Activated T-cell treated with anti-CD3 and anti-CD28 coated beads, Interleukin-2, amount 50 U/mL, for 48 hours (primary cell): ENCODE data around the gene ANAPC4.

Experiments
- DNase-seq, 2 experiments: peaks; one replicate each; pipeline ENCODE4 v3.0.0-alpha.2; 2020

ANAPC4 gene

DNA sequence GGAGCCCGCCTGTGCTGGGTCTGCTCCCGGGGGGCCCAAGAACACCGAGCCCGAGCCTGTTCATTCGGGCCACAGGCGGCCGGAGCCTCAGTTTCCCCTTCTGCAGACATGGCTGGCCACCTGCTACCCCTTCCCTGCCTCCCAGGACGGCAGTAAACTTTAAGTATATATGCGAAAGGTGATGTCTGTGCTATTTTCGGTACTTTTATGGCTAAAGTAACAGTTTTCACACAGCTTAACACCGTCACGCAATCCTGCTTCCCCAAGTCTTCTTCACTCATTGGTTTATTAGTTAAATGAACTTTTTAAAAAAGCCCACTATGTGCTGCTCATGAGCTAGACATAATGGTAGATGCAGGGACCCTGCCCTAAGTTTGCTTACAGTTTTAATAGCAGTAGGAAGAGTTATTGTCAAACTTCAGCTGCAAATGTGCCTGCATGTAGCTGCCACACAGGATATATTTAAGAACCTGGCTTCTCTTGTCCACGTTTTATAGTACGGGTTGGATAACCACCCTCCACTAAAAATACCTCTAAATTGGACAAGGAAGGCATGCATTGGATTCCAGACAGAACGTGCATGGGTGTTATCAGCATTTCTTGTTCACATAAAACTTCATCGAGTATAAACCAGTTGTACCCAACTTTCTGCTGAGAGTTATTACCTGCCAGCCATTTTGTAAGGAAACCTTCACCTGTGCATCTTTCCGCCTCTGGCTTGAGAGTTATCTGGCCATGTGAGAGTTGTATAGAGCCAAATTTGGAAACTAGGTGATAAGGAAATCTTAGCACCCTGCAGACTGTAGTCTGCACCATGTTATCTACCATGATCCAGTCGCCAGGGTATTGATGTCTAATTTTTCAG is 741 bp downstream of the ANAPC4 start:
- DNase-seq, result no peak

DNA sequence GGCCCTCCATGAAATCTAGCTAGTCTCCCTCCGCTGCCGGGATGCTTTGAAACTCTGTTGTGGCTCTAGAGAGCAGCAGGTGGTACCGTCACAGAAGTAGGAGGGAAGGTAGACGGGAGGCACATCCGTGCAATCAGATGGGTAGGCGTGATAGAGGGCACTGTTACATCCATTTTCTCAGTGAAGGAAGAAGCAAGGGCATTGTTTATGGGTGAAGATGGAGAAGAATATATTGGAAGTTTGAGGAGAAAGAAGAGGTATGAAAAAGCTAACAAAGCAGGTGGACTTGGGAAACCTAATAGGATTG is 1.3 kb downstream of the ANAPC4 start:
- no peak for DNase-seq

DNA sequence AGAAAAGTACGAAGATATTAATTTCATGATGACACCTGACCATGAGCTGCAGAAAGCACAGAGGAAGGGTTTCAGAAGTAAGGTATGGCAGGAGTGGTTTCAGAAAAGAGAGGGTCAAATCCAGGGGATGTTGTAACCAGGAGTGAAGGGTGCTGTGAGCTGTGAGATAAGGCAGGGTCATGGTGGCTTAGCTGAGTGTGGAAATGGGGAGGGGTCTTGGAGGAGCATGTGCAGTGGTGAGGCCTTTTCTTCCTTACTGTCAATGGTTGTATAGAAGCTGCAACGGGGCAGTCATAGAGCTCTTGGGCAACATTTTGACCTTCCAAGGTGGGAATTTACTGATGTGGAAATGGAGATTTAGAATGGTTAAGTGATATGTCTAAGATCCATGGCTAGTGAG is 2.5 kb downstream of the ANAPC4 start:
- DNase-seq, result no peak

DNA sequence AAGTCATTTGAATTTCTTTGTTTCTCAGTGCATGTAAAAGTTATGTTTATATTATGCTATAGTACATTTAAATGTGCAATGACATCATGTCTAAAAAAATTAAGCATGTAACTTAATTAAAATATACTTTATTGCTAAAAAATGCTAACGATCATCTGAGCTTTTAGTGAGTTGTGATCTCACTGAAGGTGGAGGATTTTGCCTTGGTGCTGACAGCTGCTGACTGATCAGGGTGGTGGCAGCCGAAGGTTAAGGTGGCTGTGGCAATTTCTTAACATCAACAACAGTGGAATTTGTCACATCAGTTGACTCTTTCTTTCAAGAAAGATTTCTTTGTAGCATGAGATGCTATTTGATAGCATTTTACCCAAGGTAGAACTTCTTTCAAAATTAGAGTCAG is 6.6 kb downstream of the ANAPC4 start:
- no peak for DNase-seq

DNA sequence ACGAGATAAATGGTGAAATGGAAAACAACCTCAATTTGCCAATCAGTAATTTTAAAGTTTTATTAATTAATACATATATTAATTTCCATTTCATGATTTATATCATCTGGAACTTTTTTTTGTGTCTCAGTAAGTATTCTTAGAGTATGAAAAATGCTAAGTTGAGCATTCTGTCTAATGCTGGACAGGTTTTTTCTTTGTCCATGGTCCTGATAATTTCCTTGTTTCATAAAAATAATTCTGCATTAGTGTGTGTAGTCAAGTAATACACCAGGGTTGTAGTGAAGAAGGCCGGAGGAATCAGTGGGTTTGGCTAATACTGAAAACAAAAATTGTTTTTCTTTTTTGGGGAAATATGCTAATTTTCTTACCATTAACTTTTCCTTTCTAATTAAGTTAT is 9.9 kb downstream of the ANAPC4 start:
- no peak for DNase-seq

DNA sequence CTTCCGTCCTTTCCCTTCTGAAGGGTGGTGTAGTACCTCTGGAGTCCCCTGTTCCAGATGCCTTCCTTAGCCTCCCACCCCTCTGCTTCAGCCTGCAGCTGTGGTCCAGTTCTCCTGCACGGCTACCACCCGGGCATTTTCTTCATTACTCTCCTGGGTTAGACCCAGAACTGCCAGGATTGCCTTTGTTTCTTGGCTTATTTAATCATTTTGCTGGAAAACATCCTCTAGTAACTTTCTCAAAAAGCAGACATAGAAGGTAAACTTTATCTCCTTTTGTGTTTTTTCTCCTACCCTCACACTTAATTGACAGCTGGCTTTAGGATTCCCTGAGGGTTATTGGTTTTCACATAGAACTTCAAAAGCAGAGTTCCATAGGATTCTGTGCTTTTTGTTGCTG is 20.2 kb downstream of the ANAPC4 start:
- DNase-seq, result no peak

DNA sequence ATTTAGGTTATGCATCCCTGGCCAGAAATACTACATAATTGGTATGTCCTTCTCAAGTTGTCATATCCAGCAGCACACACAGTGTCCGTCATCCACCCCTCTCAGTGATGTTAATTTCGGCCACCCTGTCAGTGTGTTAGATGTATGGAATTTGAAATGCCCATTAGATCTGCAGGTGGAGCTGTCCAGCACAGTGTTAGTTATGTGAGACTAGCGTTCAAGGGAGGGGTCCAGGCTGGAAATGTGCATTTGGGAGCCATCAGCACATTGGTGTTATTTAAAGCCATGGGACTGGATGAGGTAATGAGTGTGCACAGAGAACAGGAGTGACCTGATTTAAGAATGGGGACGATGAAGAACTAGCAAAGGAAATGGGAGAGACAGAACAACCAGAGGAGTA is 22.4 kb downstream of the ANAPC4 start:
- DNase-seq, result no peak

DNA sequence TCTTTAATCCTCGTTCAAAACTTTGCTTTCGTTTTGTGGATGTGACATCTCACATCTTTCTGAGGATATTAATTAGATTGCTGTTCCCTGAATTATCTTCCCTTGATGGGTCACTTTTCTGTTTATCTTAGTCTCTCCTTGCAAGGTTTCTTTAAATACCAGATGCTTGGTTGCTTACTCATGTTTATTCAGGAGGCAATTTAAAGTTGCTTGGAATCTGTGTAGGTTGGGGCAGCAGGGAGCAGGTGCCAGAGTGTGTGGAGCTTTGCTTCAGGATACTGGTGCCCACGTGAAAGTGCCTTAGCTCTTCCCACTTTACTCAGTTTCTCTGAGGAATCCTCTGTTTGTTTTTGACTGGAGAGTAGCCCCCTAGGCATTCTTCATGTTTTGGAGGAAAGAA is 24.0 kb downstream of the ANAPC4 start:
- DNase-seq, result no peak

DNA sequence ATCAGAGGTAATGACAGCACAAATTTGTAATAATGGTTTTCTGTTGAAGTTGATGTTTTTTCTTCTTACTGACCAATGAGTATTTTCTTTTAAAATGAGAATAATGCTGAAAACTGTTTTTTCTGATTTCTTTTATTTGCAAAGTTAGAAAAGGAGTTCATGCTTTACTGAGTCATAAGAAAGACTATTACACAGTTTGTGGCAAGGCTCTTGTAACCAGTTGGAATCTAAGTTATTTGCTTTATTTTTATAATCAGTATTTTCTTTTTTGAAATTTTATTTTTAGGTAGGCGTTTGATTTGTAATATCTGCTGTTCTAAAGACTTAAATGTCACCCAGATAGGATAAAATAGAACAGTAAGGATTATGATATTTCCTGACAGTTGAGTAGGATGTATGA is 25.5 kb downstream of the ANAPC4 start:
- no peak for DNase-seq

DNA sequence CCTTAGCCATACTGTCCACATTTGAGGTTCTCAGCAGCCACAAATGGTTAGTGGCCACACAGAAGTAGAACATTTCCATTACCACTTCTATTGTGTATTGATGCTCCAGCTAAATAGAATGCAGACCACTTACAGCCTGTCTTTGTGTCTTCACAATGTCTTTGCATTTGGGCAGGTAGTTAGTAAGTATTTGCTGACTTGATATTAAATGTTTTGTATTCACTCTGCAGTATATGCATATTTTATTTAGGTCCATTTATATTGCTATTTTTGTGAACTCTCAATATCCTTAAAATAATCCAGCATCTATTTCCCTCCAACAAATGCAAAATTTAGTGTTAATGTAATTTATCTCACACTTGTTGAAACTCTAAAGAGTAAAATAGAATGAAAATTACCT is 26.6 kb downstream of the ANAPC4 start:
- DNase-seq, result no peak

DNA sequence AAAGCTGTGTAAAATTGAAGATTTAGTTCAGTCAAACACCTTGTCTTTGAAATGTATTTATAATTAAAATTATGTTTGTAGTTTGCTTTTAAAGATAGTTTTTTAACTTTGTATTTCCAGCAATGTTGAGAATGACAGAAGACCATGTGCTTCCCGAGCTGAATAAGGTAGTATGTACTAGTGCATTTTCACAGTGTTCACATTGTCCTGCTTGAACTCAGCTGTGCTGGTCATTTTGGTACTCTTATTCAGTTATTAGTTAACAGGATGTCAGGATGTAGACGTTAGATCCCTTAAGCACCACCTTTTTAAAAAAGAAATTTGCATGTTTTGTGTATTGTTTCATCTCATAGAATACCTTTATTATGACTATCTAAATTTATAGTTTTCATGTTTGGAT is 28.4 kb downstream of the ANAPC4 start:
- no peak for DNase-seq

DNA sequence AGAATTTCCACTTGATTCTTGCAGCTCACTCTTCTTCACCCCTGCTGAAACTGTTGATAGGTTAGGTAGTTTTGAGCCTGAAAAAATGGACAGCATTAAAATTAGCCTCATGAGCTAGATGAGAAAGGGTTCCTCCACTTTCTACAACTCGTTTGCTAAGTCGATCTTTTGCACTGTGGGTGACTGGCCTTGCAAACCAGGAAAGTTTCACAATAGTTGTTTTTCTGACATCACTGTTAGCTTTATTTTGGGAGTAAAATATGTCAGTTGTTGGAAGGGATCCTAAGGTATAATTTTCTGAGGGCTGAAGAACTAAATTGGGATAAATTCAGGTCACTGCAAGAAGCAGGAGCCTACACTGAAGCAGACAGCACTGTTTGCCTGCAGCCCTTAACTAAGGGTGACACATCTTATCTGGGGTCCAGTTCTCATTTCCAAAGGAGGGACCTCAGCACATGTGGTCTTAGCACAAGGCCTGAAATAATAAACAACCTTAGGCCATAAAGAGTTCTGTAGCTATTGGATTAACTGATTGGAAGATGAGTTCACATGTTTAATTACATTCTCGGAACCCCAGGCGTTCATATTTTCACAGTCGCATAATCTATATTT is 29.1 kb downstream of the ANAPC4 start:
- no peak for DNase-seq

DNA sequence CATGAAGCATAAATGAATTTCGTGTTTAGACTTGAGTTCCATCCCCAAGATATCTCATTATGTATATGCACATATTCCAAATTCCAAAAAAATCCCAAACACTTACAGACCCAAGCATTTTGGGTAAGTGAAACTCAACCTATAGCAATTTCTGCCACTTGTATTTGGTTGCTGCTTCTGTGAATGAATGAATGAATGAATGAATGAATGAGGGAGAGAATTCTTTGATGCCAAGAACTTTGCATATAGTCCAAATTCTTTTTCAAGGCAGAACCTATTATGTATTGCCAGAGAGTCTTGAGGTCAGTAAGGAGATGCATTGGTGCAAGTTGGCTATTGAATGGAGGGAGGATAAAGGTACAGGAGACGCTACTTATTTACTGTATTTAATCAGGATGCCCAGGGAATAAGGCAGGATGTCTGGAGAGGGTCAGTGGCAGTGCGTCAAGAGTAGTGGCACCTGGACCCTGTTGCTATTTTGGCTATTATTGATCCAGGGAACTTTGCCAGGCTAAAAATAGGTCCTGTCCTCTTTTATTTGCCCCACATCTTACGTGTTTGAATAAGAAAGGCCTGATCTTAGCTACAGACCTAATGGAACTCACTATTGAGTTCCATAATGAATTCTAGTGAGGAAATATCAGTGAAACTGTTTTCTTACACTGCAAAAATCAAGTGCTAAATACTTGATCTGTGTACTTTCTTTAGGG is 33.9 kb downstream of the ANAPC4 start:
- no peak for DNase-seq

DNA sequence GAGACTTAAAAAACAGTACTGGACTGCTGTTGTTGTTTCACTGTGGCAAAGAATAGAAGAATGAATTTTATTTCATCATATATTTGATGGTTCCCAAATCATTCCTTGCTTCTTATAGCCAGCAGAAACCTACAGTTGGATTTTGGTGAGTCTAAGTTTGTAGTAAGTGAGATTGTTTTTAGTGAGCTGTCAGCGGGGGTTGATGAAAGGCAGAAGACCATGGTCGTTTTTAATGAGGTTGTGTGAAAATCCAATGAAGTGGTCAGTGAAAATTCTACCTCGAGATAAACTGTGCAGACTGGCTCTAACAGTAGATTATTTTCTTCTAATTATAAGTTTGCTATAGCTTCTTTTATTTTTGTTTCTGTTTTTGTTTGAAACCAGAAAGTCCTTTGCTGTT is 36.2 kb downstream of the ANAPC4 start:
- no peak for DNase-seq

DNA sequence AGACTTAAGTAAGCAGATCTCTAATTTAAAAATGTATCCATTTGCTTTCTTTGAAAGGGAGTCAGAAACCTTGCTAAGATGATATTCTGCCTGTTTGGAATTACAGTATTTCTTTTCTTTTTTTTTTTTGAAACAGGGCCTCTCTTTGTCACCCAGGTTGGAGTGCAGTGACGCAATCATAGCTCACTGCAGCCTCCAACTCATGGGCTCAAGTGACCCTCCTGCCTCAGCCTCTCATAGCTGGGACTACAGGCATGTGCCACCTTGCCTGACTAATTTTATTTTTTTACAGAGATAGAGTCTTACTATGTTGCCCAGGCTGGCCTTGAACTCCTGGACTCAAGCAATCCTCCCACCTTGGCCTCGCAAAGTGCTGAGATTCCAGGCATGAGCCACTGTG is 40.0 kb downstream of the ANAPC4 start:
- DNase-seq, result no peak

DNA sequence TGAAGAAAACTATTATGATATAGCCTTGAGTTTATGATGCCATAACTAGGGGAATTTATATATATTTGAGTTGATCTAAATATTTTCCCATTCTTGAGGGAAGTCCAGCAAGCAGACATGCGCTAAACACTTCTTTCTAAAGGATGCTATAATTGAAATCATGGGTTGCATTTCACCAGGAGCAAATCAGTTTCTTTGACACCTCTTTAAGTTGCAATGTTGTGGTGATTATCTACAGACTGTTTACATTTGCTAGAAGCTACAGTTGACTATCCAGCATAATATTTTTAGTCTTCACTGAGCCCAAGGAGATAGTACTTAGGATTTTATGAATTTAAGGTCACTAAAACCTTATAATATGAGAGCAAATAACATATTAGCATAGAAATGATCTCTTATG is 43.9 kb downstream of the ANAPC4 start:
- DNase-seq, result no peak

DNA sequence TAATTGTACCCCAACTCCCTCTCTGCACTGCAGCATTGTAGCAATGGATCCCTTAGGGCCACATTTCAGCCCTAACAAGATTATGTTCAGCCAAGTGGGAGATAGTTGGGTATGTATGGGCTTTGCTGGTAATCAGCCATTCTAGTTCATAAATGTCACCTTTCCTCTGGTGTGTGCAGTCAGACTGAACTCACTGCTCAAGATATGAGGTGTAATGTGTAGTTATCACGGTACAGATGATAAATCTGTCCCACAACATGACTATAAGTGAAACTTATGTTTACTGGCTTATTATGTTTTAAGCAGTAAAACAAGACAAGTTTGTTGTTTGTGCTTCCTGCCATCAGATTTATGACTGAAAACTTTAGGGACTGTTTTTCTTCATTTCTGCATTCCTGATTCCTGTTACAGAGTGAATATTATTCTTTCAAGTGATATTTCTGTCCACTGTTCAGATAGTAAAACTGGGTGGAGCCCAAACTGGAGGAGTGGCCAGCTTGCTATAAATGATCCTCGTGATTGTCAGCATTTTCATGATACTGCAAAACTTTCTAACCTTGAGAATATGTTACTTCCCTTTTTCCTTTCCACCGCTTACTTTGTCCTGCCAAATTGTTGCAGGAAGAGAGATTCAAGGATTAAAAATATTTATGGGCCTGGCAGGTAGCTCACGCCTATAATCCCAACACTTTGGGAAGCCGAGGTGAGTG is 44.9 kb downstream of the ANAPC4 start:
- DNase-seq, result no peak

DNA sequence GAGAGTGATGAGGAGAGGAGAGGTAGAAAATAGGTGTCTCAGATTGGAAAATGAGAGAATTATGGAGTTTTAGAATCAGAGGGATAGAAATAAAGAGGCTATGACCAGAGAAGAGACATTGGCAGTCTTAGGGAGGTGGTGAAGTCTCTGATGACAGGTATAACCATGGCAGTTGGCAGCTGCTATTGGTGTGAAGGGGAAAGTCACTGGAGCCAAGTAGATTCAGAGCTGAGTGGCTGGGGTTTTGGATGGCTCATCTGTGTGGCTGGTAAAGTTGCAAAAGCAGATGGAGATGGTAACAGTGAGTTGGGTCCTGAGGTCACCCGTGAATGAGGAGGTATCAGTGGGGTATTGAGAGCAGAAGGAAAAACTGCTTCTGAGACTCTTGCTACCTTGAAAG is 46.5 kb downstream of the ANAPC4 start:
- DNase-seq, result no peak

DNA sequence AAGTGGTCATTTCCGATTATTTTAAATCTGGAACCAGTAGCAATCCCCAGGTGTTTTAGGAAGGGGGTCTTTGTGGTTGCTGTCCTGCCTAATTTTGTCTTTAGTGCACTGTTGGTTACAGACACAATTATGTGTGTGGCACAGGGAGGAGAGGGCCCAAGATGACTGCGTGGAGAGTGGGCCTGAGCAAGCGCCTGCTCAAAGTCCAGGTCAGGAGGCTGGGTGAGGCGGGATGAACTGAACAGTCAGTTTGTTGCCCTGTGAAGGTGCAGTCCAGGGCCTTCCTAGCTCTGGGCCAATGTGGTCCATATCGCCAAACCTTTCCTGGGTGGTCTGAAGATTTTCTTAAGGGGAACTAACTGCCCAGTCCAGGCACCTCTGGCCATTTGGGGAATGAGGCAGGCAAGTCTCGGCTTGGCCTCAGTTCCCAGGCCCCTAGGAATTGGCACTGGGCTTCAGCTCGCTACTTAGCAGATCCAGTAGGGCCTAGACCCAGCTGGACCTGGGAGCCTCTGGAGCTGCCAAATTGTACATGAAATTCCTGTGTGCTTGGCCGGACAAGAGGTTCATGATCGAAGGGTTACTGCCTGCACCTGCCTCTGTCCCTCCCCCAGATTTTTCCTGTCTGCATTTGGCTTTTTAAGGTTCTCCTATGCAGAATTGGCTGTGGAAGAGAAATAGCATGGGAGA is 47.6 kb downstream of the ANAPC4 start:
- DNase-seq, result no peak

DNA sequence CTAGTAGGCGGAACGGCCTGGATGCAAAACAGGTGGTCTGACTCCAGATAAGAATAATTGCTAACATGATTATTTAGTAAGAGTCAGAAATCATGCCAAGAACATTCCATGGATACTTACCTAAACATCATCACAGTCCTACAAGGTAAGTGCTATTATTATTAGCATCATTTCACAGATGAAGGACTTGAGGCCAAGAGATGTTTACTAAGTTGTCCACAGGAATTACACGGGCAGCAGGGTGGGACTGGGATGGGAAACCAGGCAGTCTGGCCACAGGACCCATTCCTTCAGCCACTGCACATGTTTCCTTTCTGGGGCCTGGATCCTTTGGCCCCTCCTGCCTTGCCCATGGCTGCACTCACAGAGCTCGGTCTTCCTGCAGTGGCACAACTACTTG is 48.3 kb downstream of the ANAPC4 start:
- DNase-seq, result no peak

DNA sequence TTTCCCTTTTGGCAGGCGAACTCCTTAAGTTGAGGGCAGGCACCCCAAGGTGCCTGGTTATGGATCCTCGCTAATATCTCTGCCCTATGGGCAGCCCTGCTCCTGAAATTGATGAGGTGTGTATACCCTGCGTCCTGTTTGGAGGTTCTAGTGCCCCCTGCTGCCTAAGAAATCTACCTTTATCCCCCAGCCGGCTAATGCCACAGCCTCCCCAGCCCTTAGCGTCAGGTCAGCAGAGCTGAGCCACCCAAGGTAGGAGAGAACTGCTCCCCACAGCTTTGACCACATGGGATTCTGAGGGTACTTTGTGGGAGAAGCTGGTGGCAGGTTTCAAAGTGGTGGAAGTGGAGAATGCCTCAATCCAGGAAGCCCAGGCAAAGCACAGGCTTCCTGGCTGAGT is 50.8 kb downstream of the ANAPC4 start:
- DNase-seq, result no peak

DNA sequence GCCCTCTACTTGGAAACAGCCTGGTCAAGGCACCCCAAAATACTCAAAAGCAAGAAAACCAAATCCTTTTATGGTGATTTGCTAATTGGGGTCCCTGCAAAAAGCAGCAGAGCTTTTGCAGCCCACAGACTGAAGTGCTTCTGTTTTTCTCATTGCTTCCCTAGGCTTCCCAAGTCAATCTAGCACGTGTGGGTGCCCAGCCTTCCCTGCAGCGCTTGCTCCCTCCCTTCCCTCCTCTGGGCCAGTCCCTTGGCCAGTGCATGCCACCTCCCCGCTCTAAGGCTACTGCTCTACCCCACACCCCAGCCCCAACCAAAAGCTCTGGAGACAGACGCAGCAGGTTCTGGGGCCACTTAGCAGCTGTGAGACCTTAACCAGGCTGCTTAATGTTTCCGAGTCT is 53.6 kb downstream of the ANAPC4 start:
- no peak for DNase-seq
